HEK293 (cell line): ENCODE data around the gene FAM184A.

ENCODE experiments used
- CTCF ChIA-PET: fragments of 350-600 bp; formaldehyde crosslinking; extraction: SDS; loops from one replicate; lab custom pipeline; 2021; ENCODE audit warnings: antibody characterized with exemption; lab: Yijun Ruan, JAX
- POLR2A ChIA-PET: fragments of 300-600 bp; formaldehyde crosslinking; extraction: SDS; loops from one replicate; lab custom pipeline; 2020; ENCODE audit warnings: antibody characterized with exemption, inconsistent platforms; lab: Yijun Ruan, JAX
- H3K27ac ChIP-seq: fragments of 200-500 bp; sonication (Bioruptor generic); 2 replicates; pipeline ENCODE4 v1.5.1; 2014; ENCODE audit warnings: low read depth, low read length, control low read depth, inconsistent platforms; ENCODE audit errors: extremely low read depth
- H3K36me3 ChIP-seq, 2 experiments: fragments of 200-500 bp in 1 of 2; sonication (Bioruptor generic) in 1 of 2; 1 replicate in 1 of 2; 2 replicates in 1 of 2; pipeline ENCODE4 v1.5.1; 2014 to 2017; ENCODE audit warnings: inconsistent platforms in 2 of 2, low read length in 2 of 2; ENCODE audit not compliant: control insufficient read depth in 2 of 2, insufficient read depth in 1 of 2
- H3K4me1 ChIP-seq: fragments of 200-500 bp; sonication (Bioruptor generic); 2 replicates; pipeline ENCODE4 v1.5.1; 2014; ENCODE audit warnings: mild to moderate bottlenecking, low read length, inconsistent platforms; ENCODE audit not compliant: control insufficient read depth, insufficient read depth
- H3K4me3 ChIP-seq: 2 replicates; pipeline ENCODE4 v1.5.1; 2011; ENCODE audit warnings: low read depth, mild to moderate bottlenecking, control low read depth, low read length, moderate library complexity
- H3K9me3 ChIP-seq: fragments of 200-500 bp; sonication (Bioruptor generic); 2 replicates; pipeline ENCODE4 v1.5.1; 2014; ENCODE audit warnings: low read depth, low read length, inconsistent platforms; ENCODE audit not compliant: control insufficient read depth, insufficient read depth
- BCL11A ChIP-seq: fragments of 450-650 bp; formaldehyde crosslinking; IDR thresholded peaks from 2 replicates; pipeline ENCODE4 v1.5.1; 2016; ENCODE audit warnings: low read depth, missing biosample characterization, missing genetic modification characterization
- HOXA7 ChIP-seq: sonication (generic); formaldehyde crosslinking; IDR thresholded peaks from 2 replicates; pipeline ENCODE4 v1.8.1; 2022; ENCODE audit warnings: missing genetic modification reagents, borderline replicate concordance
- KLF7 ChIP-seq: fragments of 450-650 bp; formaldehyde crosslinking; IDR thresholded peaks from 2 replicates; pipeline ENCODE4 v1.5.1; 2016; ENCODE audit warnings: missing biosample characterization, missing genetic modification characterization, borderline replicate concordance
- MZF1 ChIP-seq: fragments of 450-650 bp; formaldehyde crosslinking; IDR thresholded peaks from 2 replicates; pipeline ENCODE4 v1.5.1; 2017; ENCODE audit warnings: missing biosample characterization, missing genetic modification characterization, borderline replicate concordance
- SCRT1 ChIP-seq: fragments of 450-650 bp; formaldehyde crosslinking; IDR thresholded peaks from 2 replicates; pipeline ENCODE4 v1.5.1; 2016; ENCODE audit warnings: missing biosample characterization, missing genetic modification characterization, borderline replicate concordance
- SETDB1 ChIP-seq: IDR thresholded peaks from one replicate; pipeline ENCODE4 v1.6.1; 2017; ENCODE audit warnings: mild to moderate bottlenecking, low read length, moderate library complexity, mixed read lengths; ENCODE audit not compliant: insufficient read length
- YY1 ChIP-seq: fragments of 450-650 bp; formaldehyde crosslinking; IDR thresholded peaks from 2 replicates; pipeline ENCODE4 v1.5.1; 2018; ENCODE audit warnings: missing biosample characterization, missing genetic modification characterization
- ZBTB6 ChIP-seq: fragments of 450-650 bp; formaldehyde crosslinking; IDR thresholded peaks from 2 replicates; pipeline ENCODE4 v1.5.1; 2017; ENCODE audit warnings: missing biosample characterization, missing genetic modification characterization
- ZFP37 ChIP-seq: fragments of 450-650 bp; formaldehyde crosslinking; IDR thresholded peaks from 2 replicates; pipeline ENCODE4 v1.5.1; 2016; ENCODE audit warnings: missing biosample characterization, missing genetic modification characterization
- ZNF146 ChIP-seq: fragments of 450-650 bp; formaldehyde crosslinking; IDR thresholded peaks from 2 replicates; pipeline ENCODE4 v1.5.1; 2016; ENCODE audit warnings: missing biosample characterization, missing genetic modification characterization
- ZNF157 ChIP-seq: fragments of 450-650 bp; formaldehyde crosslinking; IDR thresholded peaks from 2 replicates; pipeline ENCODE4 v1.5.1; 2016; ENCODE audit warnings: missing biosample characterization, missing genetic modification characterization
- ZNF174 ChIP-seq: fragments of 450-650 bp; formaldehyde crosslinking; IDR thresholded peaks from 2 replicates; pipeline ENCODE4 v1.5.0; 2017; ENCODE audit warnings: missing biosample characterization, mild to moderate bottlenecking, missing genetic modification characterization
- ZNF214 ChIP-seq: fragments of 450-650 bp; formaldehyde crosslinking; IDR thresholded peaks from 2 replicates; pipeline ENCODE4 v1.5.1; 2017; ENCODE audit warnings: missing biosample characterization, mild to moderate bottlenecking, missing genetic modification characterization, borderline replicate concordance
- ZNF239 ChIP-seq: fragments of 450-650 bp; formaldehyde crosslinking; IDR thresholded peaks from 2 replicates; pipeline ENCODE4 v1.5.1; 2016; ENCODE audit warnings: missing biosample characterization, missing genetic modification characterization
- ZNF585B ChIP-seq: fragments of 450-650 bp; formaldehyde crosslinking; IDR thresholded peaks from 2 replicates; pipeline ENCODE4 v1.5.1; 2016; ENCODE audit warnings: missing biosample characterization, missing genetic modification characterization
- ZNF623 ChIP-seq: fragments of 450-650 bp; formaldehyde crosslinking; IDR thresholded peaks from 2 replicates; pipeline ENCODE4 v1.5.1; 2016; ENCODE audit warnings: missing biosample characterization, missing genetic modification characterization
- ZNF629 ChIP-seq: fragments of 450-650 bp; formaldehyde crosslinking; IDR thresholded peaks from 2 replicates; pipeline ENCODE4 v1.5.1; 2017; ENCODE audit warnings: missing biosample characterization, missing genetic modification characterization
- ZSCAN30 ChIP-seq: fragments of 450-650 bp; IDR thresholded peaks from 2 replicates; pipeline ENCODE4 v1.5.1; 2018; ENCODE audit warnings: missing biosample characterization, mild to moderate bottlenecking, missing genetic modification characterization, moderate library complexity
- TF ChIP-seq, protein P1 (sequence below): fragments of 450-650 bp; formaldehyde crosslinking; IDR thresholded peaks from 2 replicates; pipeline ENCODE4 v1.5.1; 2016; ENCODE audit warnings: missing biosample characterization, missing genetic modification characterization
- TF ChIP-seq, protein P2 (sequence below): fragments of 450-650 bp; formaldehyde crosslinking; IDR thresholded peaks from 2 replicates; pipeline ENCODE4 v1.5.1; 2016; ENCODE audit warnings: missing biosample characterization, missing genetic modification characterization

FAM184A gene

GRCh38 chr6:119096721-119097565 is 18.5 kb upstream of the FAM184A start:
- no peaks in the 10 kb centered on the region for H3K36me3 ChIP-seq
- CTCF ChIA-PET = interaction anchor here (0.6 to 1.6 kb wide), 4 partner anchors 9 to 174 kb away, joined by 3 to 6 read pairs (median 3); no protein-coding TSS in a partner anchor
- no peaks in the 10 kb centered on the region for H3K9me3 ChIP-seq
- POLR2A ChIA-PET = no interaction called here
- no peak overlapping the region for H3K4me3 ChIP-seq
- no peaks in the 10 kb centered on the region for H3K4me1 ChIP-seq
- TF ChIP-seq ZNF146 (tag by site-specific recombination) (no peak), ZSCAN30 (tag by site-specific recombination) (no peak), HOXA7 (CRISPR knock-in tag) (no peak), ZNF629 (0 out of 2 replicates have a peak, but pooled peaks have one; percentile 12), KLF7 (tag by site-specific recombination) (no peak), ZFP37 (tag by site-specific recombination) (no peak)
- no peak overlapping the region for H3K27ac ChIP-seq

DNA sequence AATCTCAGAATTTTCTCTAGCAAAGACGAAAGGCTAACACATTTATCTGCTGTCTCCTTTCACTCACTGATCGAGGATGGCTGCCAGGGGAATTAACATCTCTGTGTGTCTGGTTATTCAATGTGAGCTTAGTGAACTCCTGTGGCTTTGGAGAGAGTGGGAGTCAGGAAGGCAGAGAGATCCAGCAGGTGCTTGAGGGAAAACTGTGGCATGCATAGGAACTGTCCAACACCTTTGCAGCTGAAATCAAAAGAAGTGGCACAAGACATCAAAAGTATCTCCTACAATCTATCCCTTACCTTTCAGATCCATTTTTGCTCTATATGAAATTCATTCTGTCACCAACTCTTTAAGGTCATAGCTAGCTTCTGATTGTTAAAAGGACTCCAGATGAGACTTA is 11.8 kb upstream of the FAM184A start:
- ChIA-PET CTCF (interaction anchor here (0.6 to 1.1 kb wide), 4 partner anchors 11 to 39 kb away, joined by 3 to 8 read pairs (median 4); partner anchors contain the start of gene FAM184A), POLR2A (interaction anchor here (1.2 kb wide), 1 partner anchor 12 kb away, joined by 3 read pairs; the partner anchor contains the start of gene FAM184A)
- Histone ChIP-seq H3K4me3 (no peak overlapping the region), H3K36me3 (no peaks in the 10 kb centered on the region), H3K4me1 (no peaks in the 10 kb centered on the region), H3K9me3 (no peaks in the 10 kb centered on the region), H3K27ac (no peak overlapping the region)
- TF ChIP-seq MZF1 (tag by site-specific recombination) = no peak
- TF ChIP-seq, protein P1, sequence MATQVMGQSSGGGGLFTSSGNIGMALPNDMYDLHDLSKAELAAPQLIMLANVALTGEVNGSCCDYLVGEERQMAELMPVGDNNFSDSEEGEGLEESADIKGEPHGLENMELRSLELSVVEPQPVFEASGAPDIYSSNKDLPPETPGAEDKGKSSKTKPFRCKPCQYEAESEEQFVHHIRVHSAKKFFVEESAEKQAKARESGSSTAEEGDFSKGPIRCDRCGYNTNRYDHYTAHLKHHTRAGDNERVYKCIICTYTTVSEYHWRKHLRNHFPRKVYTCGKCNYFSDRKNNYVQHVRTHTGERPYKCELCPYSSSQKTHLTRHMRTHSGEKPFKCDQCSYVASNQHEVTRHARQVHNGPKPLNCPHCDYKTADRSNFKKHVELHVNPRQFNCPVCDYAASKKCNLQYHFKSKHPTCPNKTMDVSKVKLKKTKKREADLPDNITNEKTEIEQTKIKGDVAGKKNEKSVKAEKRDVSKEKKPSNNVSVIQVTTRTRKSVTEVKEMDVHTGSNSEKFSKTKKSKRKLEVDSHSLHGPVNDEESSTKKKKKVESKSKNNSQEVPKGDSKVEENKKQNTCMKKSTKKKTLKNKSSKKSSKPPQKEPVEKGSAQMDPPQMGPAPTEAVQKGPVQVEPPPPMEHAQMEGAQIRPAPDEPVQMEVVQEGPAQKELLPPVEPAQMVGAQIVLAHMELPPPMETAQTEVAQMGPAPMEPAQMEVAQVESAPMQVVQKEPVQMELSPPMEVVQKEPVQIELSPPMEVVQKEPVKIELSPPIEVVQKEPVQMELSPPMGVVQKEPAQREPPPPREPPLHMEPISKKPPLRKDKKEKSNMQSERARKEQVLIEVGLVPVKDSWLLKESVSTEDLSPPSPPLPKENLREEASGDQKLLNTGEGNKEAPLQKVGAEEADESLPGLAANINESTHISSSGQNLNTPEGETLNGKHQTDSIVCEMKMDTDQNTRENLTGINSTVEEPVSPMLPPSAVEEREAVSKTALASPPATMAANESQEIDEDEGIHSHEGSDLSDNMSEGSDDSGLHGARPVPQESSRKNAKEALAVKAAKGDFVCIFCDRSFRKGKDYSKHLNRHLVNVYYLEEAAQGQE (tag by site-specific recombination) = peak; percentile 96
- peak; percentile 21; the same call in 1 of the 2 replicates for TF ChIP-seq SCRT1 (tag by site-specific recombination)

DNA sequence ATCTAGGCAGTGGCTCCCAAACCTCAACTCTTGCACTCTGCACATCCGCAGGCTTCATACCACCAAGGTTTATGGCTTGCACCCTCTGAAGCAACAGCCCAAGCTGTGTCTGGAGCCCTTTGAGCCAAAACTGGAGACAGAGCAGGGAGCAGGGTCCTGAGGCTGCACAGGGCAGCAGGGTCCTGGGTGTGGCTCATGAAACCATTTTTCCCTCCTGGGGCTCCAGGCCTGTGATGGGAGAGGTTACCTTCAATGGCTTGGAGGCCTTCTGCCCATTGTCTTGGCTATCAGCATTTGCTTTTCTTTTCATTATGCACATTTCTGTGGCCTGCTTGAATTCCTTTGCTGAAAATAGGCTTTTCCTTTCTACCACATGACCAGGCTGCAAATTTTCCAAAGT is 6.3 kb upstream of the FAM184A start:
- H3K27ac ChIP-seq = no peak overlapping the region
- no peaks in the 10 kb centered on the region for H3K4me1 ChIP-seq
- no peaks in the 10 kb centered on the region for H3K9me3 ChIP-seq
- no peaks in the 10 kb centered on the region for H3K36me3 ChIP-seq
- TF ChIP-seq ZNF585B (tag by site-specific recombination) (peak; percentile 88), ZBTB6 (tag by site-specific recombination) (no peak)
- CTCF ChIA-PET = no interaction called here
- H3K4me3 ChIP-seq = no peak overlapping the region
- POLR2A ChIA-PET = no interaction called here

- no peaks in the 10 kb centered on the region for H3K4me1 ChIP-seq
- POLR2A ChIA-PET = no interaction called here
- no peaks in the 10 kb centered on the region for H3K36me3 ChIP-seq
- CTCF ChIA-PET = no interaction called here
- no peaks in the 10 kb centered on the region for H3K9me3 ChIP-seq
- no peak overlapping the region for H3K27ac ChIP-seq
- no peak overlapping the region for H3K4me3 ChIP-seq
- TF ChIP-seq BCL11A (tag by site-specific recombination) (no peak), ZNF174 (no peak), ZNF157 (tag by site-specific recombination) (no peak), ZNF623 (tag by site-specific recombination) (no peak), ZNF239 (tag by site-specific recombination) (no peak), YY1 (tag by site-specific recombination) (no peak), SETDB1 (peak; percentile 97), ZNF629 (no peak), ZNF214 (tag by site-specific recombination) (no peak), ZFP37 (tag by site-specific recombination) (no peak)
- TF ChIP-seq, protein P2, sequence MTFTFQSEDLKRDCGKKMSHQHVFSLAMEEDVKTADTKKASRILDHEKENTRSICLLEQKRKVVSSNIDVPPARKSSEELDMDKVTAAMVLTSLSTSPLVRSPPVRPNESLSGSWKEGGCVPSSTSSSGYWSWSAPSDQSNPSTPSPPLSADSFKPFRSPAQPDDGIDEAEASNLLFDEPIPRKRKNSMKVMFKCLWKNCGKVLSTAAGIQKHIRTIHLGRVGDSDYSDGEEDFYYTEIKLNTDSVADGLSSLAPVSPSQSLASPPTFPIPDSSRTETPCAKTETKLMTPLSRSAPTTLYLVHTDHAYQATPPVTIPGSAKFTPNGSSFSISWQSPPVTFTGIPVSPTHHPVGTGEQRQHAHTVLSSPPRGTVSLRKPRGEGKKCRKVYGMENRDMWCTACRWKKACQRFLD (tag by site-specific recombination) = no peak
Measured at GRCh38 chr6:119083007-119083406, 4.5 kb upstream of the FAM184A start.
